ENCODE results near the gene GRIP1.

Gene GRIP1

DNA sequence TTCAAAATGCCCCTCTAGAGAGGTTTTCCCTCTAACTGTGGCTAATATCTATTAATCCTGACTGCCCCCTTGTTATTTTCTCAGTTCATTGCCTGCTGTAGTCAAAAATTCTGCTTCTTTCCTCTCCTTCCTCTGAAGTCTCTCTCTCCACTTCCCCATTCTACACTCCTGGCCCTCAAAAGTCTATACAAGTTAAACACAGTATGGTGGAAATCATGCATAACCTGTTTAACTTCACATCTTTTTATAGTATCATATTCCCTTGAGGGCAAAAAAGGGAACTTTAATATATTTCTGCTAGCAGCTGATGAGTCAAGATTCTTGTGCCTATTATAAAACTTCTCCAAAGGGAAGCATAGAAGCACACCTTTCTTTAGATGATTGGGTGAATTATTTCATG lies 16.7 kb downstream of the GRIP1 start:
- H3K27me3 ChIP-seq, result no peaks in the 10 kb centered on the region
- peaks cover 32% of the 10 kb centered on the region for H3K4me1 ChIP-seq
- no peak overlapping the region for H3K9ac ChIP-seq
- H4K20me1 ChIP-seq, result no peaks in the 10 kb centered on the region
- no peak overlapping the region for H3K4me3 ChIP-seq
- no peak overlapping the region for H3K27ac ChIP-seq
- H3K9me3 ChIP-seq, result no peaks in the 10 kb centered on the region
- H3K4me2 ChIP-seq, result peak overlapping the region; percentile 67
- no peak for TF ChIP-seq Cebpa-rat (IDR thresholded peaks at IDR 0.05)
- no peaks in the 10 kb centered on the region for H3K36me3 ChIP-seq

- H3K4me2 ChIP-seq, result peak overlapping the region; percentile 67
- H3K9ac ChIP-seq, result no peak overlapping the region
- H3K27me3 ChIP-seq, result no peaks in the 10 kb centered on the region
- no peak overlapping the region for H3K27ac ChIP-seq
- no peak for TF ChIP-seq Cebpa-rat (IDR thresholded peaks at IDR 0.05)
- no peaks in the 10 kb centered on the region for H3K9me3 ChIP-seq
- H4K20me1 ChIP-seq, result no peaks in the 10 kb centered on the region
- peaks cover 32% of the 10 kb centered on the region for H3K4me1 ChIP-seq
- H3K4me3 ChIP-seq, result no peak overlapping the region
- H3K36me3 ChIP-seq, result no peaks in the 10 kb centered on the region
Observed at GRCh38 chr12:66661357-66661756, 17.5 kb downstream of the GRIP1 start.

- Histone ChIP-seq H3K27ac (no peak overlapping the region), H3K4me2 (no peak overlapping the region), H3K9me3 (peaks cover 3% of the 10 kb centered on the region; the same call in 1 of the 2 replicates), H3K4me1 (no peaks in the 10 kb centered on the region), H4K20me1 (no peaks in the 10 kb centered on the region), H3K36me3 (no peaks in the 10 kb centered on the region), H3K9ac (no peak overlapping the region), H3K4me3 (no peak overlapping the region), H3K27me3 (no peaks in the 10 kb centered on the region)
- no peak for TF ChIP-seq Cebpa-rat (IDR thresholded peaks at IDR 0.05)
Observed at GRCh38 chr12:66653796-66654195, 25.1 kb downstream of the GRIP1 start.

GRCh38 chr12:66648033-66648735 lies 30.7 kb downstream of the GRIP1 start:
- Histone ChIP-seq H3K9ac (no peak overlapping the region), H3K4me2 (no peak overlapping the region), H3K4me1 (no peaks in the 10 kb centered on the region), H3K36me3 (no peaks in the 10 kb centered on the region), H3K9me3 (peaks cover 5% of the 10 kb centered on the region; the same call in 1 of the 2 replicates), H4K20me1 (no peaks in the 10 kb centered on the region), H3K4me3 (no peak overlapping the region), H3K27me3 (no peaks in the 10 kb centered on the region), H3K27ac (no peak overlapping the region)
- TF ChIP-seq Cebpa-rat (IDR thresholded peaks at IDR 0.05), result no peak

DNA sequence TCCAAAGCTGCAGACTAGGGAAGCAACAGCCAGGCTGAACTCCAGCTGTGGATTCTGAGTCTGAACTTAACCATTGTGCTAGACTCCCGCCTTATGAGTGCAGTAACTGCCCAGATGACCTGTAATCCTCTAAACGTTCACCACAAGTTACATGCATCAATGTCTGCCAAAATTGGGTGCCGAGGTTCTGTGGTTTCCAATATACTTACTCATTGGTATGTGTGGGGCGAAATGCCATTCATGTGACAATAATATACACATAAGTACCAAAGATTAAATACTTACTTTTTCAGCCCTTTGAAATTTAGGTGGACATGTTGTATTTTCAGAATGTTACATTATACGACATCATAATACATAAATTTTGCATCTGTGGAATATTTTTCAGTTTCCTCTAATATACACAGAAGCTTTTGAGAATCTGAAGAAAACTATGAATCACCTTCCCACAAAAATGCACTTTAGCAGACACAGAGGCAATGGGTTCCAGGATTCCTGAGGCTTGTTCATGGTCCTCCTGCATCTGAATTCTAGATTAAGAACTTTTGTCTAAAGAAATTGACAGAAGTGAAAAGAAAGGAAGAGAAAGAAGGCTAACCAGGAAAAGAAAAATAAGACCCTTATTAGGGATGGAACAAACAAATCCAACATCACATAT lies 31.7 kb downstream of the GRIP1 start:
- Histone ChIP-seq H3K9me3 (peaks cover 4% of the 10 kb centered on the region; the same call in 1 of the 2 replicates), H3K4me3 (no peak overlapping the region), H3K4me1 (no peaks in the 10 kb centered on the region), H3K27ac (no peak overlapping the region), H3K4me2 (no peak overlapping the region), H3K36me3 (no peaks in the 10 kb centered on the region), H3K27me3 (no peaks in the 10 kb centered on the region), H3K9ac (no peak overlapping the region), H4K20me1 (no peaks in the 10 kb centered on the region)
- TF ChIP-seq Cebpa-rat (IDR thresholded peaks at IDR 0.05), result no peak

DNA sequence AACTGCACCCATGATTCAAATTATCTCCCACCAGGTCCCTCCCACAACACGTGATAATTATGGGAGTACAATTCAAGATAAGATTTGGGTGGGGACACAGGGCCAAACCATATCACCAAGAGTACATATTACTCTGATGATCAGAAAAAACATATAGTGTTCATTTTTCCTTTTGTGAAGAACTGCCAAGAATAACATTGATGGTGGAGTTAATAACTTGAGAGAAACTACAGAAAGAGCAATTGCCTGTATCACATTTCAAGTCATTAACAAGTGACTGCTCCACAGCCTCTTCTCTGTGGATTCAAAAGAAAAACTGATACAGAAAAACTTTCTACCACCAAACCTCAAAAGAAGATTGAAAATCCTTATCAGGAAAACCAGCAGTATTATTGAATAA lies 34.7 kb downstream of the GRIP1 start:
- no peaks in the 10 kb centered on the region for H3K36me3 ChIP-seq
- H3K9me3 ChIP-seq, result 0 out of 2 replicates have a peak, but pooled peaks cover 2% of the 10 kb centered on the region
- no peak overlapping the region for H3K9ac ChIP-seq
- no peak for TF ChIP-seq Cebpa-rat (IDR thresholded peaks at IDR 0.05)
- no peak overlapping the region for H3K27ac ChIP-seq
- H4K20me1 ChIP-seq, result no peaks in the 10 kb centered on the region
- H3K4me3 ChIP-seq, result no peak overlapping the region
- no peaks in the 10 kb centered on the region for H3K27me3 ChIP-seq
- H3K4me2 ChIP-seq, result no peak overlapping the region
- no peaks in the 10 kb centered on the region for H3K4me1 ChIP-seq

DNA sequence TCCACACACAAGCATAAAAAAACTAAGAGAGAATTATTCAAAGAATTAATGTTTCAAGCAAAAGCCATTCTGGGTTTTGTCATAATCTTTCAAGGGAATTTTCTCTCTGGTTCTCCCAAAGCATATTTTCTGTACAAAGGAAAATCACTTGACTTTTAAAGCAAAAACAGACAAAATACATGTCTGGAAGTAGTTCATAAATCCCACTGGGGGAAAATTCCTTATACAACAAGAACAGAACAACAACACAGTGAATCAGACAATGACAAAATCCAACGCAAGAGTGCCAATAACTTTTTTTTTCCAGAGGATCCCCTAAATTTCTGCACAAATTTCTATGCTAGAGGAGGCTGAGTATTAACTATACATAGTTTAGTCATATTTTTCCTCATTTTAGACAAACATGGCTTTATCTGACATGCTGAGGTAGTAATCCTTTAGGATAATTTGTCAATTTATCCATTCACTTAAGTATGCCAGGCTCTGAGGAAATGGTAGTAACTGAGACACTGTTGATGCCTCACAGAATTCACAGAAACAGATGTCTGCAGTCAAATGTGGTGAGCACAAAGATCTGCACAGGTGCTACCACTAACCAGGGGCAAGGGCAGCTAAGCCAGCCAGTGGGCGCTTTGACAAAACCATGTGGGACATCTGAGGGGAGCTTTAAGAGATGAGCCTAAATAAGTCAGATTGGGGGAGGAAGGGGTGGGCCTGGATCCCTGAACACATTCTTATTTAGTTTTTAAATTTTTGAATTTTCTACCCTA lies 38.0 kb downstream of the GRIP1 start:
- H3K4me3 ChIP-seq, result no peak overlapping the region
- H3K27me3 ChIP-seq, result no peaks in the 10 kb centered on the region
- 0 out of 2 replicates have a peak, but pooled peaks cover 2% of the 10 kb centered on the region for H3K9me3 ChIP-seq
- no peak overlapping the region for H3K4me2 ChIP-seq
- no peaks in the 10 kb centered on the region for H3K4me1 ChIP-seq
- TF ChIP-seq Cebpa-rat (IDR thresholded peaks at IDR 0.05), result no peak
- H3K36me3 ChIP-seq, result no peaks in the 10 kb centered on the region
- no peak overlapping the region for H3K9ac ChIP-seq
- no peaks in the 10 kb centered on the region for H4K20me1 ChIP-seq
- no peak overlapping the region for H3K27ac ChIP-seq

DNA sequence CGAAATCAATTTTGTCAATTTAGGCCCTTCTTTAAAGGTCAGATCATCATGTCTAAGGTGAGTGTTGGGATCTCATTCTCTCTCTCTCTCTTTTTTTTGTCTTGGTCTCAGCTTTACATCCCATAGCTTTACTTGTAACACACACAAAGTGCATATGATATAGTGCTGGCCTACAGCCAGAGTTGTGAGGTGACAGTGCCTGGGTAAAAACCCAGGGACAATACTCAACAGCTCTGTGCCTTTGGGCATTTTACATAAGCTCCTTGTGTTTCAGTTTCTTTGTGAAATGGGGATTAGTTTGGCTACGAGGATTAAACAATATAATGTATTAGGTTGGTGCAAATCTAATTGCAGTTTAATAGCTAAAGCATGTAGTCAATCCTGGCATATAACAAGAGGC lies 40.2 kb downstream of the GRIP1 start:
- Histone ChIP-seq H4K20me1 (no peaks in the 10 kb centered on the region), H3K4me1 (no peaks in the 10 kb centered on the region), H3K27ac (no peak overlapping the region), H3K36me3 (no peaks in the 10 kb centered on the region), H3K9me3 (0 out of 2 replicates have a peak, but pooled peaks cover under 1% of the 10 kb centered on the region), H3K4me3 (no peak overlapping the region), H3K9ac (no peak overlapping the region), H3K4me2 (no peak overlapping the region), H3K27me3 (no peaks in the 10 kb centered on the region)
- no peak for TF ChIP-seq Cebpa-rat (IDR thresholded peaks at IDR 0.05)

DNA sequence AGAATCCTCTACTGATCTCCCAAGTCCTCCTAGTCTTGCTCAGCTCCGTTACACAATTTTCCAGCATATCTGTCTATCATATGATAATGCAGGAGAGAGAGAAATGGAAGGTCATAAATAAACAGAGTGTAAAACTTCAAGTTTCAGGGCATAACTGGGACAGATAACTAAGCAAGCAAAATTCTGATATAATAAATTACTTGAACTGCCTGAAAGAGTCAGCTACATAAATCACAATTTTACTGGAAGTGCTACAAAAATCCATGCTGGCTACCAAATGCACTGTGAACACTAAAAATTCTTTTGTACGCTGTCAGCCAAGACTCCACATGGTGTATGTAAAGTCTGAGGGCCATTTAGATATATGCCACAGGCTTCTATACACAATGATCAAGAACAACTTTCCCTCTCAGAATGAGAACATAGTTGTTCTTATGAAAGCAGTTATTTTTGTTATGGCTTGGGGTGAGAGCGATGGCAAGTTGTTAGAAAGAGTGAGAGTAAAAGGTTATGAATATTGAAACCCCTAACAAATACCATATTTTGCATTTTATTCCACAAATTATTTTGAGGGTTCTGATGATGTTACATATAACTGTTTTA lies 41.1 kb downstream of the GRIP1 start:
- no peaks in the 10 kb centered on the region for H4K20me1 ChIP-seq
- no peak overlapping the region for H3K27ac ChIP-seq
- TF ChIP-seq Cebpa-rat (IDR thresholded peaks at IDR 0.05), result no peak
- no peak overlapping the region for H3K4me2 ChIP-seq
- no peak overlapping the region for H3K9ac ChIP-seq
- H3K36me3 ChIP-seq, result no peaks in the 10 kb centered on the region
- H3K9me3 ChIP-seq, result no peaks in the 10 kb centered on the region
- no peaks in the 10 kb centered on the region for H3K4me1 ChIP-seq
- H3K27me3 ChIP-seq, result no peaks in the 10 kb centered on the region
- no peak overlapping the region for H3K4me3 ChIP-seq

All from BLaER1 (cell line).